HG02588 (cell line): Measurements from ENCODE around the gene PARL.

Experiments used
- ATAC-seq: cut with Tn5 transposase; IDR thresholded peaks from one replicate; pipeline ENCODE4 v1.9.1; 2021; ENCODE audit warnings: mild to moderate bottlenecking, moderate library complexity; ENCODE audit not compliant: unreplicated experiment

PARL gene

GRCh38 chr3:183854318-183855035 is 30.2 kb downstream of the PARL start:
- ATAC-seq: no peak

GRCh38 chr3:183845608-183846288 is 38.9 kb downstream of the PARL start:
- no peak for ATAC-seq

- ATAC-seq: no peak
These were observed 39.6 kb downstream of the PARL start for GRCh38 chr3:183845090-183845489.

- no peak for ATAC-seq
These were observed 40.1 kb downstream of the PARL start for GRCh38 chr3:183844606-183845005.

GRCh38 chr3:183839751-183840150 is 44.9 kb downstream of the PARL start:
- ATAC-seq: no peak

- ATAC-seq: no peak
These were observed 46.8 kb downstream of the PARL start for GRCh38 chr3:183837894-183838293.

GRCh38 chr3:183837390-183837789 is 47.3 kb downstream of the PARL start:
- no peak for ATAC-seq

- no peak for ATAC-seq
These were observed 51.2 kb downstream of the PARL start for GRCh38 chr3:183833516-183833915.

GRCh38 chr3:183830187-183830586 is 54.5 kb downstream of the PARL start:
- no peak for ATAC-seq

- no peak for ATAC-seq
These were observed 55.2 kb downstream of the PARL start for GRCh38 chr3:183829466-183829865.

GRCh38 chr3:183828538-183828870 is 56.2 kb downstream of the PARL start:
- ATAC-seq: no peak

- no peak for ATAC-seq
These were observed 56.7 kb downstream of the PARL start for GRCh38 chr3:183827809-183828537.

- no peak for ATAC-seq
These were observed 58.0 kb downstream of the PARL start for GRCh38 chr3:183826448-183827250.

GRCh38 chr3:183825456-183826161 is 59.1 kb downstream of the PARL start, which contains the start of gene MAP6D1:
MAP6D1 (minus strand) TSS chr3:183825577; CDS start chr3:183825547, 30 bp downstream.
- ATAC-seq: no peak

- no peak for ATAC-seq
These were observed 59.8 kb downstream of the PARL start for GRCh38 chr3:183824761-183825455.

- no peak for ATAC-seq
These were observed 60.7 kb downstream of the PARL start for GRCh38 chr3:183823963-183824362.

- ATAC-seq: no peak
These were observed 62.0 kb downstream of the PARL start for GRCh38 chr3:183822631-183823030.

GRCh38 chr3:183819831-183820230 is 64.8 kb downstream of the PARL start:
- ATAC-seq: no peak

GRCh38 chr3:183818706-183819624 is 65.7 kb downstream of the PARL start:
- ATAC-seq: no peak
